ENCODE results near the gene RIC8B. TPM values are rescaled to one million over a fixed set of nuclear protein-coding genes. Genes with fewer than 3 reads are reported as not detected.

The RIC8B gene
- total RNA-seq, 1 donor from 2014 or later = 22.5 TPM

DNA sequence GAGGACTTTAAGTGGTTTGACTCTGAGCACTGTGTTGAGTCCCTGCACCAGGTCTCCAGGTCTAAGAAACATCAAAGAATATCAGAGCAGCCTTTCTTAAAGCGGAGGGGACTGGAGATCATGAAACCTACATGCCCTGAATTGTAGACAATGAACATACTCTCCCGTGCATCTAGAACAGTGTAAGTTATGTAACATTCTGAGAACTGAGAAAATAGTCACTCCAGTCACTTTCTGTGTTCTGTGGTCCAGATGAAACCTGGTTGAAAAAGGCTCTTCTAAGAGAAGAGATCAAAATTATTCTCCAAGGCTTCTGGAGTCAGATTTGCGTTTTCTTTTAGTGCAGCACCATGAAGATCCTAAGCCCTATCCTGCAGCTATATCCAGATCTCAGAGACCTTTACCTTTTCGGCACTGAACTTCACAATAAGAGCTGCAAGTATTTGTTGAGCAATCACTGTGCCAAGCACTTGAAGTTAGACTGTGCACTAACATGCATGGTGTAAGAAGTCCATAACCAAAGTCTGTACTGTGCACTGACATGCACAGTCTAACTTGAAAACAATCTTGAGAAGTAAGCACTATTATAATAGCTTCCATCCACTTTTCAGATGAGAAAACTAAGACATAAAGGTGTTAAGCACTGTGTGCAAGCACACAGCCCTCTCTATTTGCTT is 115.6 kb downstream of the RIC8B start:
- no peak overlapping the region for H3K27ac Mint-ChIP-seq
- DNase-seq (ENCODE audit: low spot score in 2 of 2, unreplicated experiment in 2 of 2) = no peak
- H3K9me3 Mint-ChIP-seq = peaks cover 4% of the 10 kb centered on the region
- TF ChIP-seq CTCF (IDR thresholded peaks at IDR 0.05; ENCODE audit: unreplicated experiment) = no peak
- H3K27me3 Mint-ChIP-seq (ENCODE audit: low read depth) = no peaks in the 10 kb centered on the region
- no peak overlapping the region for H3K4me3 Mint-ChIP-seq
- H3K4me1 Mint-ChIP-seq = no peaks in the 10 kb centered on the region
- peaks cover 3% of the 10 kb centered on the region for H3K36me3 Mint-ChIP-seq

GRCh38 chr12:106892075-106892474 is 117.6 kb downstream of the RIC8B start:
- Mint-ChIP-seq H3K9me3 (peaks cover 4% of the 10 kb centered on the region), H3K27ac (no peak overlapping the region), H3K27me3 (ENCODE audit: low read depth) (no peaks in the 10 kb centered on the region), H3K36me3 (no peaks in the 10 kb centered on the region), H3K4me1 (no peaks in the 10 kb centered on the region), H3K4me3 (no peak overlapping the region)
- no peak for DNase-seq (ENCODE audit: low spot score in 2 of 2, unreplicated experiment in 2 of 2)
- no peak for TF ChIP-seq CTCF (IDR thresholded peaks at IDR 0.05; ENCODE audit: unreplicated experiment)

DNA sequence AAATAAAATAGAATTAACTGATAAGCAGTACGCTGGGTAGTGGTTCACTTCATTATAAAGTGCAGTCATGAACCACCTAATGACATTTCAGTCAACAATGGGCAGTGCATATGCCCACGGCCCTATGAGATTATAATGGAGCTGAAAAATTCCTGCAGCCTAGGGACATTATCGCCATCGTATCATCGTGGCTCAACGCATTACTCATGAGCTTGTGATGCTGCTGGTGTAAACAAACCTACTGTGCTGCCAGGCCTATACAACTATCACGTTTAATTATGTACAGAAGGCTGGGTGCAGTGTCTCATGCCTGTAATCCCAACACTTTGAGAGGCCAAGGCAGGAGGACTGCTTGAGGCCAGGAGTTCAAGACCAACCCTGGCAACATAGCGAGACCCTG is 119.0 kb downstream of the RIC8B start:
- DNase-seq (ENCODE audit: low spot score in 2 of 2, unreplicated experiment in 2 of 2) = no peak
- peaks cover 4% of the 10 kb centered on the region for H3K9me3 Mint-ChIP-seq
- H3K4me1 Mint-ChIP-seq = no peaks in the 10 kb centered on the region
- H3K4me3 Mint-ChIP-seq = no peak overlapping the region
- no peaks in the 10 kb centered on the region for H3K36me3 Mint-ChIP-seq
- no peak overlapping the region for H3K27ac Mint-ChIP-seq
- TF ChIP-seq CTCF (IDR thresholded peaks at IDR 0.05; ENCODE audit: unreplicated experiment) = no peak
- H3K27me3 Mint-ChIP-seq (ENCODE audit: low read depth) = peaks cover 6% of the 10 kb centered on the region

DNA sequence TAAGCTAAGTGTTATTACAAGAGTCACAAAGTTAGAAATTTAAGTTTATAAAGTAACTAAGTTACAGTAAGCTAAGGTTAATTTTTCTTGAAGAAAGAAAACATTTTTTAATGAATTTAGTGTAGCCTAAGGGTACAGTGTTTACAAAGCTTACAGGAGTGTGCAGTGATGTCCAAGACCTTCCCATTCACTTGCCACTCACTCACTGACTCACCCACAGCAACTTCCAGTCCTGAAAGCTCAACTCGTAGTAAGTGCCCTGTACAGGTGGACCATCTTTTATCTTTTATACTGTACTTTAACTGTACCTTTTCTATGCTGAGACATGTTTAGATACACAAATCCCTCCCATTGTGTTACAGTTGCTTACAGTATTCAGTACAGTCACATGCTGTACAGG is 120.3 kb downstream of the RIC8B start:
- TF ChIP-seq CTCF (IDR thresholded peaks at IDR 0.05; ENCODE audit: unreplicated experiment) = no peak
- no peak overlapping the region for H3K27ac Mint-ChIP-seq

GRCh38 chr12:106896603-106897002 is 122.1 kb downstream of the RIC8B start:
- Mint-ChIP-seq H3K27ac (no peak overlapping the region), H3K36me3 (no peaks in the 10 kb centered on the region), H3K27me3 (ENCODE audit: low read depth) (peaks cover 32% of the 10 kb centered on the region), H3K4me1 (no peaks in the 10 kb centered on the region), H3K4me3 (no peak overlapping the region), H3K9me3 (peaks cover 4% of the 10 kb centered on the region)
- DNase-seq (ENCODE audit: low spot score in 2 of 2, unreplicated experiment in 2 of 2) = no peak
- TF ChIP-seq CTCF (IDR thresholded peaks at IDR 0.05; ENCODE audit: unreplicated experiment) = no peak

More for the DNA sequence above, 120.3 kb downstream of the RIC8B start:
- Mint-ChIP-seq H3K36me3 (no peaks in the 10 kb centered on the region), H3K9me3 (peaks cover 4% of the 10 kb centered on the region), H3K4me1 (no peaks in the 10 kb centered on the region), H3K4me3 (no peak overlapping the region), H3K27me3 (ENCODE audit: low read depth) (peaks cover 16% of the 10 kb centered on the region)
- no peak for DNase-seq (ENCODE audit: low spot score in 2 of 2, unreplicated experiment in 2 of 2)
